HG03280 (cell line): ENCODE results near the gene ATXN7.

Experiments
- ATAC-seq: cut with Tn5 transposase; IDR thresholded peaks from one replicate; pipeline ENCODE4 v1.9.1; 2021; ENCODE audit warnings: mild to moderate bottlenecking, moderate library complexity; ENCODE audit not compliant: unreplicated experiment

ATXN7 gene

DNA sequence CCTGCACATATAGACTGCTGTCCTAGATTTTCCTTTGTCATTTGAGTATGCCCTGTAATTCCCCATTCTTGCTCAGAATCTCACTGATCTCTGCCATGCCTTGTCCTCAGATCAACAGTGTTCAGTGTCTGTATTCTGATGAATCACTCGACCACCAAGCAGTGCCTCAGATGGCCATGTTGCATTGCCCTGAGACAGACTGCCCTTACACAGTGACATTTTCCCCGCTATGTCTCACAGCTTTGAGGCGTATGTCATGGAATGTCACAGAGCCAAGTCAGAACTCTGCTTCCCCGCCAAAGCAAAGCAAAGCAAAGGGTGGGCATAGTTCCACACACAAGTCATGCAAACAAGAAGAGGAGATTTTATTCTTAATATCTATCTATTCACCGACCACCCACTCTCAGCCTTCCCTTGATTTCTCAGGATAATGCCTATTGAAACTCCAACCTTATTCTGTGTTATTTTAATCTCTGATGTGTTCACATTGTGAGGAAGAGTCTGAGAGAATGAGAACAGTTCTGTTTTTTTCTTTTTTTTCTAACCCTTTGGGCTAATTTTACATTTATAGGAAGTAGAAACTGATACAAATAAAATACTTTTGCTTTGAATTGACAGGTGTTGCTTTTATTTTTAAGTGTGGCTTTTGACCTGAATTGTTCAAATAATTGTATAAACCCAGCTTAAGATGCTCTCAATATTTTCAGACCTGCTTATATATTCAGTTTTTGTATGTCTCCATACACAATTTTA is 176.5 kb downstream of the ATXN7 start:
- ATAC-seq: no peak

DNA sequence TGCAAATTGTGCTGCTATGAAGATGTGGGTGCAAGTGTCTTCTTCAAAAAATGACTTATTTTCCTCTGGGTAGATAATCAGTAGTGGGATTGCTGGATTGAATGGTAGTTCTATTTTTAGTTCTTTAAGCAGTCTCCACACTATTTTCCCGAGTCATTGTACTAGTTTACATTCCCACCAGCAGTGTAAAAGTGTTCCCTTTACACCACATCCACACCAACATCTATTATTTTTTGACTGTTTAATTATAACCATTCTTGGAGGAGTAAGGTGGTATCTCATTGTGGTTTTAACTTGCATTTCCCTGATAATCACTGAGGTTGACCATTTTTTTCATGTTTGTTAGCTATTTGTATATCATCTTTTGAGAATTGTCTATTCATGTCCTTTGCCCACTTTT is 179.3 kb downstream of the ATXN7 start:
- no peak for ATAC-seq

DNA sequence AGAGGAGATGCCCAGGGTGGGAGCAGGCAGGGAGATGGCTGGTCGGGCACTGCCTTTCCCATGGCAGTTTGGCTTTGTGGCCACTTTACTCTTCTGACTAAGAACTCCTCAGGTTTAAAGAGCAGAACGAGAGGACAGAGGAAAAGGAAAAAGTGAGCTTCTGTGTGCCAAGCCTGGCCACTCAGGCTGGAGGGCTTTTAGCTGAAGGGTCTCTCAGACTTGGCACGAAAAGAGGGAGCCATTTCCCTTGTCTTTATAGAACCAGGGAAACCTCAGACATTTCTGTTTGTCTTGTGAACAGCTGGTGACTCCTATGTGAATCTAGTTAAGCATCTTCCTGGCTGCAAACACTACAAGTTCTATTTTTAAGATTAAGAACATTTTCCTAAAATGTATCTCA is 182.9 kb downstream of the ATXN7 start:
- ATAC-seq: no peak

DNA sequence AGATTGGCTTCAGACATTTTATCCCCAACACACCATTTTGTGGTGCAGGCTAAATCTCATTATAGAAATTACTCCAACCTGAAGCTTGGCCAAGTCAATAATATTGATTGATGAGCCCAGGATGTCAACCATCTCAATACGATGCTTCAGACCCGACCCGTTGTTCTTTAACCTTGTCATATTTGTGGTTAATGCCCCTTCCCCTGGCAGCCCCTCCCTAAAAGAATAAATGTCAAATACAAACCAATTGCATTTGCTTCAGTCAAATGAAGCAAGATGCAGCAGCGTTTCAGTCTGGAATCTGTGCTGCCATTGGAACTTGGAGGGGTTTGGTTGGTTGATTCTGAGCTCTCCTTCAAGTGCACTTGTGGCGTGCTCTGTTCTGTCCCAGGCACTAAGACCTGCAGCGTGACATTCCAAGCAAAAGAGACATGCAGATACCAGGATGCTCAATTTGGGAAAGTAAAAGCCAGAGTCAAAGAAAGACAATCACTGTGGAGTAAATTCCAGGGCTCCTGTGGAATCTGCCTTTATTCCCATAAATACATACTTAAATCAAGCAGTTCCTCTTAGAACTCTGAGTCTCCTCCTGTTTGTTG is 183.4 kb downstream of the ATXN7 start:
- no peak for ATAC-seq

DNA sequence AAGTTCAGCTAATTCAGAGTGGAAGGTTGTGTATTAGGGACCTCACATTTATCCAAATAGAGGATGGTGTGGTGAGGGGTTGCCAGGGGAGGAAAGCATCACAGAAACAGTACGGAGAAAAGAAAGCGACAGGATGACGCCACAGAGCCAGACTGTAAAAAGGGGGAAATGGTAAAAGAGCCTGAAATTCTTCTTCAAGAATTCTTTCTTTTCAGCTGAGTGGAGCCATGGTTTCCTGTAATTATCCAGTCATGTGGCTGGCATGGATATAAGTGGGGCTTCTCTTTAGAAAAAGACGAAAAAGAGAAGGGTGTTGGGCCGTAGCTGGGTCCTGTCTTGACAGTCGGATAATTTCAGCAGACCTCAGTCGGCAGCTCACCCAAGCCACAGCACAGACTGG is 184.1 kb downstream of the ATXN7 start:
- no peak for ATAC-seq

DNA sequence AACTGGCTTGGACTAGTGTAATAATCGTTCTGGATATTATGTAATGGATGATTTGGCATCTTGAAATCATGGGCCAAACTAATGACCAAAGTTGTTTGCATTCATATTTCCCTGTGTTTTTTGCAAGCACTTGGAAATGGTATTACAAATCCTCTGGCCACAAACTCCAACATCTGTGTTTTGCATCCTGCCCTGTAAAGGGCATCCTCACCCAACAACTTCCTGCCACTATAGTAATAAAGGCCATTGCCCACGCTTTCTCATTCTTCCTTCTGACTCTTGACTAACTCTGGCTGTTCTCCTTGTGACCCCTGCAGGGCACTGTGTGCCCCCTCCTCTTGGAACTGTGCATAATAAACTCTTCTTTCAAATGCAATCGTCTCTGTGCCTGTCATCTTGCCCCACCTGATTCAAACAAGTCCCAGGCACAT is 185.0 kb downstream of the ATXN7 start:
- ATAC-seq: no peak

DNA sequence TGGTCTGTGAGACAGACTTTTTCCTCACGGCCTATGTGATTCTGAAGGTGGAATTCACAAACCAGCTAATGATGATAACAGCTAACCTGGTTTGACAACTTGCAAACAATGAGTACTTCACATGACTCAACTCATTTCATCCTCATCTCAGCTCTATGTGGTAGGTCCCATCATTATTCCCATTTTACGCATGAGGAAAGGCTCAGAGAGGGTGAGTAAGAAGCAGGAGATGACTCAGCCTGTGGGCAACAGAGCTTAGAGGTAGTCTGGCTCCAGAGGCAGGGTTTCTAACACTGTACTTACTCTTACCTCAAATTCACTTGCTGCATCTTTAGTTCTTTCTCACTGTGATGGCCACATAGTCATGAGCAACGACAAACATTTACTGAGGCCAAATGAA is 185.5 kb downstream of the ATXN7 start:
- ATAC-seq: no peak

DNA sequence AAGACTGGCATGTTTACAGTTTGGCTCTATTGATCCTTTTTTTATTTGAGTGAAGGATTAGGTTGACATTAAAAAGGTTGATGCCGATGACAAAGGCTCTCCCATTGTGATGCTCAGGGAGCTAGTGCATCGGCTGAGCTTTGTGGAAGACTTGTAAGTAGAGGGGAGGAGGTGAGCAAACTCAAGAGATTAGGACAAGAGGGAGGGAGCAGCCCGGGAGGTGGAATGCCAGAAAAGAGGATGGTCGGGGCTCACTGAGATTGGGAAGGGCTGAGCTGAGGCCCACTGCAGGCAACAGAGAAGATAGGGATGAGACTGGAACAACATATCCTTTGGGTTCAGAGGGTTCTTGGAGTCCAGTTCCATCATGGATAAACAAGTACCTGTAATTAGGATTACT is 186.2 kb downstream of the ATXN7 start:
- no peak for ATAC-seq
